Upper lobe of left lung (tissue), 6 donors: Measurements from ENCODE around the gene RTL9. TPM values are rescaled to one million over a fixed set of nuclear protein-coding genes. Genes with fewer than 3 reads are reported as not detected.

Source experiments
- ATAC-seq, 2 donors: fragments of 200-7000 bp; cut with Tn5 transposase; one replicate each; pipeline ENCODE4 v1.9.1; 2022; ENCODE audit warnings: mild to moderate bottlenecking in 2 of 2, moderate library complexity in 2 of 2; ENCODE audit not compliant: low FRiP score in 2 of 2
- DNase-seq, 2 donors: peaks; one replicate each; pipeline ENCODE4 v3.0.0-alpha.2; 2019 to 2020
- H3K27ac ChIP-seq, 4 donors: fragments of 200-600 bp; sonication (generic); one replicate each; pipeline ENCODE4 v1.5.1; 2016 to 2019
- H3K27me3 ChIP-seq, 4 donors: fragments of 200-600 bp; sonication (generic); one replicate each; pipeline ENCODE4 v1.5.1; 2017 to 2019
- H3K36me3 ChIP-seq, 4 donors: fragments of 200-600 bp; sonication (generic); one replicate each; pipeline ENCODE4 v1.5.1; 2016 to 2019
- H3K4me1 ChIP-seq, 4 donors: fragments of 200-600 bp; sonication (generic); one replicate each; pipeline ENCODE4 v1.5.1; 2018 to 2019
- H3K4me3 ChIP-seq, 4 donors: fragments of 200-600 bp; sonication (generic); one replicate each; pipeline ENCODE4 v1.5.1; 2017 to 2019; ENCODE audit warnings: mild to moderate bottlenecking in 2 of 4, moderate library complexity in 1 of 4
- H3K9me3 ChIP-seq, 4 donors: fragments of 200-600 bp; sonication (generic); one replicate each; pipeline ENCODE4 v1.5.1; 2018 to 2019
- EP300 ChIP-seq, 4 donors: sonication (generic); formaldehyde crosslinking; IDR thresholded peaks; one replicate each; pipeline ENCODE4 v1.5.1; 2017; ENCODE audit warnings: antibody characterized with exemption in 4 of 4, control low read depth in 2 of 4
- POLR2A ChIP-seq, 4 donors: fragments of 450-650 bp; IDR thresholded peaks; one replicate each; pipeline ENCODE4 v1.5.1; 2016 to 2017; ENCODE audit warnings: antibody characterized with exemption in 4 of 4, mild to moderate bottlenecking in 2 of 4
- POLR2AphosphoS5 ChIP-seq, 2 donors: sonication (generic); formaldehyde crosslinking; IDR thresholded peaks; one replicate each; pipeline ENCODE4 v1.5.1; 2017; ENCODE audit warnings: antibody characterized with exemption in 2 of 2
- WGBS, 2 donors: methylation state at CpG; one replicate each; pipeline ENCODE4 v1.1.5; 2017 to 2018; 5-methylcytosine and 5-hydroxymethylcytosine counted together
- total RNA-seq, 6 donors: library from RNA; depleted of rRNA in 4 of 6; stranded (reverse); fragments of >200 nt in 4 of 6; gene quantifications; one replicate each; pipeline versions ENCODE4 v1.1.0 to v1.2.1, GENCODE V29; 2016 to 2021
- TF ChIP-seq, protein P1 (sequence below), 6 experiments: fragments of 450-650 bp in 4 of 6; fragments of 200-600 bp in 2 of 6; sonication (generic) in 2 of 6; IDR thresholded peaks; one replicate each; pipeline ENCODE4 v1.5.1; 2016 to 2019; ENCODE audit warnings: antibody characterized with exemption in 6 of 6
- donor health status: DM: no; HTN: no; CAD: no; lungs with moderate emphysema.
- donor health status: DM: no; HTN: yes; CAD: no; lungs with severe emphysema.

The RTL9 gene
- total RNA-seq, 6 donors from 2014 or later = under 0.01 to 0.51 (median 0.18) TPM; not detected in 2

DNA sequence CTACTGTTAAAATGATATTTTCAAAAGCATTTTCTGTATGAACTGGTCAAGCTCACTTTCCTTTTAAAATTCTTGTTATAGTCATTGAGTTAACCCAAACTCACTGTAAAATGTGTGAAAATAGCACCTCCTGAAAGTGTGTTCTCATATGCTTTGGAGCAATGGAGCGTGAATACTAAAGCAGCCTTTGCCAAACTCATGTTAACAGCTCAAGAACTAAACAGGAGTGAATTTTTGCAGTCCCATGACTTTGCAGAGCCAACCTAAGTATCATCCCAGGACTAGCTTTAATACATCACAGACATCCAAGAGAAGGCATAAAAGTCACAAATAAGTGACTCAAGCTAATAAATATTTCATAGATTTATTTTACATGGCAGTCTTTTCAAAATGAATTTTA is 43.1 kb upstream of the RTL9 start:
- Histone ChIP-seq H3K9me3 (no peaks in the 10 kb centered on the region), H3K27ac (no peak overlapping the region), H3K27me3 (no peaks in the 10 kb centered on the region), H3K4me1 (peaks cover 0 to 7% (median 3%) of the 10 kb centered on the region in 4 donors), H3K4me3 (peak overlapping the region in 1 of 4 donors; percentile 87), H3K36me3 (no peaks in the 10 kb centered on the region)
- ATAC-seq = no peak
- WGBS, 2 donors = 88 to 91% methylated on average over 1 of the region's 1 CpG
- TF ChIP-seq POLR2A (IDR thresholded peaks at IDR 0.05) = no peak
- no peak for TF ChIP-seq EP300 (IDR thresholded peaks at IDR 0.05)
- TF ChIP-seq POLR2AphosphoS5 (IDR thresholded peaks at IDR 0.05) = no peak
- TF ChIP-seq, protein P1, sequence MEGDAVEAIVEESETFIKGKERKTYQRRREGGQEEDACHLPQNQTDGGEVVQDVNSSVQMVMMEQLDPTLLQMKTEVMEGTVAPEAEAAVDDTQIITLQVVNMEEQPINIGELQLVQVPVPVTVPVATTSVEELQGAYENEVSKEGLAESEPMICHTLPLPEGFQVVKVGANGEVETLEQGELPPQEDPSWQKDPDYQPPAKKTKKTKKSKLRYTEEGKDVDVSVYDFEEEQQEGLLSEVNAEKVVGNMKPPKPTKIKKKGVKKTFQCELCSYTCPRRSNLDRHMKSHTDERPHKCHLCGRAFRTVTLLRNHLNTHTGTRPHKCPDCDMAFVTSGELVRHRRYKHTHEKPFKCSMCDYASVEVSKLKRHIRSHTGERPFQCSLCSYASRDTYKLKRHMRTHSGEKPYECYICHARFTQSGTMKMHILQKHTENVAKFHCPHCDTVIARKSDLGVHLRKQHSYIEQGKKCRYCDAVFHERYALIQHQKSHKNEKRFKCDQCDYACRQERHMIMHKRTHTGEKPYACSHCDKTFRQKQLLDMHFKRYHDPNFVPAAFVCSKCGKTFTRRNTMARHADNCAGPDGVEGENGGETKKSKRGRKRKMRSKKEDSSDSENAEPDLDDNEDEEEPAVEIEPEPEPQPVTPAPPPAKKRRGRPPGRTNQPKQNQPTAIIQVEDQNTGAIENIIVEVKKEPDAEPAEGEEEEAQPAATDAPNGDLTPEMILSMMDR (IDR thresholded peaks at IDR 0.05) = no peak
- DNase-seq = no peak

DNA sequence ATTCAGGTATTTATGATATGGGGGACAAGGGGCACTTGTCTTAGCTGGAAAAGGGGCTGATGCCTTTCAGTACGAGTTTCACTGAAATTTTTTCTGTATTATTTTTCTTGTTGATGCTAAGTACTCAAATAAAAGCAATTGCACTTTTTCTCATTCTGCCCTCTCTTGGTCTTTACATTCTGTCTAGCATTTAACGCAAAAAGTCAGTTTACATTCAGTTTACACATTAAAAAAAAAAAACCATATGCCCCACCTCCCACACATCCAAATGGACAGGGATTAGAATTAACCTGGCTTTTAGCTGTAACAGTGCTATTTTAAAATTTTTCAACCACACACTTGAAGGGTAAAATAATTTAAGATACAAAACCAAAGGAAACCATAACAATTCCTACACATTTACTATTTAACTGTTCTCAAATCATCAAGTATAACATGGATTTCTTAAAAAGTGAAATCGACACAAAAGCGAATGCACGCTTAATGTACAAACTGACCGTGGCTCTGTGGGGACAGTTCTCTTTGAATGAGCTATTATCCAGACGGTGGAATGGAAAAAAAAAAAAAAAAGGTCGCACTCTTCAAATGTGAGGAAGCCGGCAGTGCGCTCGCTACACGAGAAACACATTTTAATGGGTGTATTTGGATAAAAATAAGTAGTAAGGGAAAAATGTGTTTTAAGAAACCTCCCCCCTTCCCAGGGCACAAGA is 42.1 kb upstream of the RTL9 start:
- H3K4me1 ChIP-seq = peaks cover 0 to 5% (median 0%) of the 10 kb centered on the region in 4 donors
- peak overlapping the region in 2 of 4 donors; percentile 89 to 93 for H3K27ac ChIP-seq
- no peak for ATAC-seq
- peak overlapping the region; percentile 65 to 87 (median 70) for H3K4me3 ChIP-seq
- H3K27me3 ChIP-seq = no peaks in the 10 kb centered on the region
- no peak for DNase-seq
- H3K36me3 ChIP-seq = no peaks in the 10 kb centered on the region
- 6 to 30% methylated on average over 12 of the region's 12 CpGs for WGBS, 2 donors
- H3K9me3 ChIP-seq = no peaks in the 10 kb centered on the region
- TF ChIP-seq, protein P1 (IDR thresholded peaks at IDR 0.05) = no peak
- no peak for TF ChIP-seq EP300 (IDR thresholded peaks at IDR 0.05)
- TF ChIP-seq POLR2AphosphoS5 (IDR thresholded peaks at IDR 0.05) = no peak
- no peak for TF ChIP-seq POLR2A (IDR thresholded peaks at IDR 0.05)

DNA sequence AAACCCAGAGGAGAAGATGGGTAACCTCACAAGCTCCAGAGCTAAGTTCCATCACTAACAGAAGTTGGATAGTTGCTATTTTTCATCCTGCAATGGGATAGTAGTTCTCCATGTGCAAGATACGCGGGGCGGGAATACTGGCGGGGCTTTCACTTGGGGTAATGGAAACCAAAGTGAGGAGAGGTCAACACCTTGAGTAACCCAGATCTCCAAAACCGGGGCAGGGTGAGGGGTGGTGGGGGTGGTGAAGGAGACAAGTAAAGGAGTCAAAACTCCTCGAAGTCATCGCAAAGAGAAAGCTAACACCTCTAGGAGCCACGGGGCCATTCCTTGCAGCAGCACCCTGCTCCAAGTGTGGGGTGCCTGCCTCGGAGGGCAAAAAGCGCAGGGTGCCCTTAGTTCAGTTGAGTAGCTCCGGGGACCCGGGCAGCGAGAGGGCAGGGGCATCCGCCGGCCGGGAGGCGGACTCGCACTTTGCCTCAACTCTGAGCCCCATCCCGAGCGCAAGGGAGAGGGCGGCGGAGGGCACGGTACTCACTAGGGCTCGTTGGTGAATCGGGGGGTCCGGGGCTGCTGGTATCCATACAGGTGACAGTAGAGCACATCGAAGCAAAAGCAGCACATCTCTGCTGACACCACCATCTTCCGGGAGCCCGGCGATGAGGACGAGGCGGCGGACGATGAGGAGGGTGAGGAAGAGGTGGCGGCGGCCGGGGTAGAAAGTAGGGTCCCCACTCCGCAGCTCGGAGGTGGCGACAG is 41.4 kb upstream of the RTL9 start:
- Histone ChIP-seq H3K4me3 (peak overlapping the region; percentile 65 to 87 (median 70)), H3K27me3 (no peaks in the 10 kb centered on the region), H3K27ac (peak overlapping the region; percentile 82 to 93 (median 88)), H3K9me3 (no peaks in the 10 kb centered on the region), H3K4me1 (peaks cover 0 to 5% (median 0%) of the 10 kb centered on the region in 4 donors), H3K36me3 (no peaks in the 10 kb centered on the region)
- ATAC-seq (peak; percentile 54 to 57), DNase-seq (peak; percentile 20 to 75)
- TF ChIP-seq, protein P1 (IDR thresholded peaks at IDR 0.05) = no peak
- TF ChIP-seq EP300 (IDR thresholded peaks at IDR 0.05) (no peak), POLR2AphosphoS5 (IDR thresholded peaks at IDR 0.05) (no peak)
- 0 to 48% methylated on average over 5 to 39 of the region's 40 CpGs for WGBS, 2 donors

DNA sequence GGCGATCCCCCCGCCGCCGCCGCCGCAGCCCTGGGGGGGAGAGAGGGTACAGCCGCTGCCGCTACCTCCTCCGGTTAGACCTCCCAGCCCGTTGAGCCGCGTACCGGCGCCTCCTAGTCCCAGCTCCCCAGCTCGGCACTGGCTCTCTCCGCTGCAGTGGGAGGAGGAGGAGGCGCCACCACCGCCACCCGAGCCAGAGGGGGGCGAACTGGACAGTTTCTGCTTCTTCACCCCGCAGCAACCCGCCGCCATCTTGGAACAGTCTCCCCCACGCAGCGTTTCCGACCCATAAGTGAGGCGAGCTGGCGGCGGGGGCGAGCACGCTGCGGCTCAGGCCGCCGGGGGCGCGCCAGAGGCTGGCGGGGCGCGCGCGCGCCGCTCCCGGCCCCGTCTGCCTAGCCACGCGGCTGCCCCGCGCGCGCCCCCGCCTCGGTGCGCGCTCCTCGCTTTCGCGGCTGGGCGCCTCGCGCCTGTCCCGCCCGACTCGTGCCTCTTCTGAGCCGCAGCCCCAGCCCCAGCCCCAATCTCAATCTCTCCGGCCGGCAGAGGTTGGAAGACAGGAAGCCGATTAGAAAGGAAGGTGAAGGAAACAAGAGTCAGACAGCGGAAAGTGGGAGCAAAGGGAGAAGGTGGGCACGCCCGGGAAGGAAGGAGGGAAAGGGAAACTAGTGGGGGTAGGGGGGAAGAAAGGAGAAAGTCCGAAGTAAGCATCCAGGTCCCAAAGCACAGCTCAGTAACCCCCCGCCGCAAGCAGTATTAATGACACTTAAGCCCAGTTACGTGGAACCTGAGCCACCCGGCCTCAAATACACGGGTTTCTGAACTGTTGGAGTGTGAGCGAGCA is 40.6 kb upstream of the RTL9 start, which contains the start of gene AMMECR1:
TSS of gene AMMECR1 (minus strand) at position 266 of the 844 bp plus-strand sequence. CDS start at position 252, 14 bp downstream.
- Histone ChIP-seq H3K27me3 (no peaks in the 10 kb centered on the region), H3K9me3 (no peaks in the 10 kb centered on the region), H3K27ac (peak within 1 kb of the TSS; percentile 82 to 93 (median 88)), H3K4me1 (peaks cover 0 to 5% (median 0%) of the 10 kb centered on the region in 4 donors), H3K4me3 (peak within 1 kb of the TSS; percentile 65 to 87 (median 70)), H3K36me3 (no peaks in the 10 kb centered on the region)
- WGBS, 2 donors = 4 to 47% methylated on average over 13 to 48 of the region's 78 CpGs
- ATAC-seq = peak; percentile 90 to 98
- TF ChIP-seq EP300 (IDR thresholded peaks at IDR 0.05) (no peak), POLR2A (IDR thresholded peaks at IDR 0.05) (peak in 3 of 4 donors; percentile 44 to 77 (median 58)), POLR2AphosphoS5 (IDR thresholded peaks at IDR 0.05) (peak in 1 of 2 donors; percentile 51)
- TF ChIP-seq, protein P1 (IDR thresholded peaks at IDR 0.05) = peak in 4 of 6 experiments; percentile 16 to 32 (median 22)
- peak; percentile 77 to 96 for DNase-seq
